ENCODE measurements around the gene ABHD17C. TPM values are rescaled to one million over a fixed set of nuclear protein-coding genes. Genes with fewer than 3 reads are reported as not detected.
A peak's percentile ranks its signal among the peaks of the same experiment; 100 is the strongest.

ABHD17C gene
- total RNA-seq, 2 donors from 2014 or later: 92.1 to 152 TPM

GRCh38 chr15:80669663-80670273 is 25.3 kb upstream of the ABHD17C start:
- H3K9ac ChIP-seq (ENCODE audit: low read depth in 2 of 2, low read length in 2 of 2): no peak overlapping the region
- TF ChIP-seq CTCF (IDR thresholded peaks at IDR 0.05): no peak
- intact Hi-C loops (cut with DNase I): no loop called here

GRCh38 chr15:80673561-80674244 is 21.4 kb upstream of the ABHD17C start:
- DNase-seq: no peak
- H3K27ac ChIP-seq: no peak overlapping the region
- TF ChIP-seq CTCF (IDR thresholded peaks at IDR 0.05): no peak
- H3K36me3 ChIP-seq: no peaks in the 10 kb centered on the region
- intact Hi-C loops (cut with DNase I): no loop called here
- H3K4me1 ChIP-seq: no peaks in the 10 kb centered on the region
- H3K9ac ChIP-seq (ENCODE audit: low read depth in 2 of 2, low read length in 2 of 2): no peak overlapping the region
- H3K27me3 ChIP-seq: no peaks in the 10 kb centered on the region
- H3K9me3 ChIP-seq: no peaks in the 10 kb centered on the region
- no peak overlapping the region for H3K4me3 ChIP-seq

More at GRCh38 chr15:80669663-80670273, 25.3 kb upstream of the ABHD17C start:
- H3K4me3 ChIP-seq: no peak overlapping the region
- no peaks in the 10 kb centered on the region for H3K9me3 ChIP-seq
- H3K27ac ChIP-seq: no peak overlapping the region
- no peaks in the 10 kb centered on the region for H3K27me3 ChIP-seq
- H3K4me1 ChIP-seq: no peaks in the 10 kb centered on the region
- no peaks in the 10 kb centered on the region for H3K36me3 ChIP-seq
- DNase-seq: no peak

GRCh38 chr15:80674245-80674614 is 20.9 kb upstream of the ABHD17C start:
- no peaks in the 10 kb centered on the region for H3K27me3 ChIP-seq
- no peak overlapping the region for H3K4me3 ChIP-seq
- no peaks in the 10 kb centered on the region for H3K36me3 ChIP-seq
- TF ChIP-seq CTCF (IDR thresholded peaks at IDR 0.05): no peak
- H3K9ac ChIP-seq (ENCODE audit: low read depth in 2 of 2, low read length in 2 of 2): no peak overlapping the region
- no peaks in the 10 kb centered on the region for H3K4me1 ChIP-seq
- H3K9me3 ChIP-seq: no peaks in the 10 kb centered on the region
- H3K27ac ChIP-seq: no peak overlapping the region
- DNase-seq: no peak
- intact Hi-C loops (cut with DNase I): no loop called here

GRCh38 chr15:80677041-80677440 is 18.1 kb upstream of the ABHD17C start:
- Histone ChIP-seq H3K36me3 (no peaks in the 10 kb centered on the region), H3K9me3 (no peaks in the 10 kb centered on the region), H3K4me3 (no peak overlapping the region), H3K27me3 (no peaks in the 10 kb centered on the region), H3K4me1 (no peaks in the 10 kb centered on the region), H3K27ac (no peak overlapping the region), H3K9ac (ENCODE audit: low read depth in 2 of 2, low read length in 2 of 2) (no peak overlapping the region)
- no peak for DNase-seq
- TF ChIP-seq CTCF (IDR thresholded peaks at IDR 0.05): no peak
- intact Hi-C loops (cut with DNase I): no loop called here

- H3K27ac ChIP-seq: peak overlapping the region; percentile 84
- no peak for TF ChIP-seq CTCF (IDR thresholded peaks at IDR 0.05)
- peak; percentile 47 for DNase-seq
Observed at GRCh38 chr15:80679167-80679803, 15.8 kb upstream of the ABHD17C start.

More at GRCh38 chr15:80679167-80679803, 15.8 kb upstream of the ABHD17C start:
- H3K27me3 ChIP-seq: no peaks in the 10 kb centered on the region
- H3K9ac ChIP-seq (ENCODE audit: low read depth in 2 of 2, low read length in 2 of 2): peak overlapping the region in 1 of 2 donors; percentile 67
- no peaks in the 10 kb centered on the region for H3K9me3 ChIP-seq
- no peaks in the 10 kb centered on the region for H3K4me1 ChIP-seq
- no peak overlapping the region for H3K4me3 ChIP-seq
- intact Hi-C loops (cut with DNase I): no loop called here
- no peaks in the 10 kb centered on the region for H3K36me3 ChIP-seq

Data from colonic mucosa (tissue), 4 donors.